ENCODE measurements around the gene CETP. TPM values are rescaled to one million over a fixed set of nuclear protein-coding genes. Genes with fewer than 3 reads are reported as not detected.

The CETP gene
- total and polyA plus RNA-seq, 2 of the 13 experiments (the other 11 are each of a cell fraction or from before 2014, with no cell fraction given) = 0.31 to 9.8 TPM

GRCh38 chr16:56912746-56913708, 48.7 kb upstream of the CETP start (continued):
- TF ChIP-seq ZNF687 (CRISPR knock-in tag; IDR thresholded peaks at IDR 0.05) (peak; percentile 33; the same call in 1 of the 2 replicates), FIP1L1 (IDR thresholded peaks at IDR 0.05; ENCODE audit: borderline replicate concordance, insufficient read depth, low read depth, low read length) (no peak), PITX1 (CRISPR knock-in tag; IDR thresholded peaks at IDR 0.05) (0 out of 2 replicates have a peak, but pooled peaks have one; percentile 22), MAZ (IDR thresholded peaks at IDR 0.05; ENCODE audit: borderline replicate concordance, low read depth, low read length) (no peak), MAZ (CRISPR knock-in tag; IDR thresholded peaks at IDR 0.05; ENCODE audit: low read depth) (peak; percentile 53; the same call in 1 of the 2 replicates), ZNF891 (CRISPR knock-in tag; IDR thresholded peaks at IDR 0.05) (0 out of 2 replicates have a peak, but pooled peaks have one; percentile 34), ZNF724P (CRISPR knock-in tag; IDR thresholded peaks at IDR 0.05; ENCODE audit: borderline replicate concordance) (no peak), MAX (IDR thresholded peaks at IDR 0.05) (0 out of 2 replicates have a peak, but pooled peaks have one; percentile 8), KMT2A (CRISPR knock-in tag; IDR thresholded peaks at IDR 0.05) (no peak), FOXO4 (CRISPR knock-in tag; conservative IDR thresholded peaks at IDR 0.05) (peak; percentile 93; the same call in 1 of the 2 replicates), KDM2A (CRISPR knock-in tag; IDR thresholded peaks at IDR 0.05; ENCODE audit: borderline replicate concordance, low read depth) (peak; percentile 43; the same call in 1 of the 2 replicates), ZNF563 (CRISPR knock-in tag; IDR thresholded peaks at IDR 0.05) (no peak), LCORL (IDR thresholded peaks at IDR 0.05) (no peak), LCORL (CRISPR knock-in tag; IDR thresholded peaks at IDR 0.05) (peak; percentile 51; the same call in 1 of the 2 replicates), ARID4A (CRISPR knock-in tag; IDR thresholded peaks at IDR 0.05; ENCODE audit: borderline replicate concordance) (peak; percentile 60; the same call in 1 of the 2 replicates), DRAP1 (CRISPR knock-in tag; IDR thresholded peaks at IDR 0.05) (no peak)
